OCI-LY7 (cell line): ENCODE data around the gene HUNK. TPM values are rescaled to one million over a fixed set of nuclear protein-coding genes. Genes with fewer than 3 reads are reported as not detected.

Experiments used
- BruUV-seq: library from RNA; stranded (reverse); fragments of 400-500 nt; replicated peaks from 2 replicates; lab custom pipeline; 2021; lab: Mats Ljungman, UMichigan
- CTCF ChIA-PET: fragments of 300-600 bp; sonication (Branson Sonifier 250); formaldehyde crosslinking; loops from one replicate; lab custom pipeline; 2022; ENCODE audit warnings: antibody characterized with exemption; ENCODE audit not compliant: unreplicated experiment; lab: Charles Lee
- POLR2A ChIA-PET: fragments of 300-600 bp; sonication (Branson Sonifier 250); formaldehyde crosslinking; loops from one replicate; lab custom pipeline; 2022; ENCODE audit warnings: antibody characterized with exemption; lab: Charles Lee
- DNase-seq: peaks from one replicate; pipeline ENCODE4 v3.0.0-alpha.2; 2015; ENCODE audit warnings: low spot score
- H2AFZ ChIP-seq: fragments of 200-600 bp; sonication (generic), shearing (Covaris generic); 2 replicates; pipeline ENCODE4 v1.6.1; 2014; ENCODE audit warnings: mild to moderate bottlenecking, antibody characterized with exemption, low read length, moderate library complexity
- H3K27ac ChIP-seq: fragments of 200-600 bp; sonication (generic); 2 replicates; pipeline ENCODE4 v1.5.1; 2014; ENCODE audit warnings: mixed run types, low read depth, mild to moderate bottlenecking, moderate library complexity, low read length, inconsistent platforms; ENCODE audit not compliant: poor library complexity, severe bottlenecking
- H3K36me3 ChIP-seq: fragments of 200-600 bp; sonication (generic); 2 replicates; pipeline ENCODE4 v1.6.1; 2014; ENCODE audit warnings: mild to moderate bottlenecking, antibody characterized with exemption, low read length, moderate library complexity, mixed read lengths; ENCODE audit not compliant: insufficient read depth
- H3K4me1 ChIP-seq: fragments of 200-600 bp; sonication (generic); 2 replicates; pipeline ENCODE4 v1.5.1; 2014; ENCODE audit warnings: mild to moderate bottlenecking, low read length; ENCODE audit not compliant: insufficient read depth, poor library complexity, severe bottlenecking
- H3K4me2 ChIP-seq: fragments of 200-600 bp; sonication (generic); 2 replicates; pipeline ENCODE4 v1.6.1; 2014; ENCODE audit warnings: mild to moderate bottlenecking, low read length
- H3K4me3 ChIP-seq: fragments of 200-600 bp; sonication (generic); 2 replicates; pipeline ENCODE4 v1.5.1; 2014; ENCODE audit warnings: mild to moderate bottlenecking, low read depth, low read length; ENCODE audit not compliant: poor library complexity, severe bottlenecking
- H3K79me2 ChIP-seq: fragments of 200-600 bp; sonication (generic); 2 replicates; pipeline ENCODE4 v1.6.1; 2016; ENCODE audit warnings: low read depth, mild to moderate bottlenecking, low read length, moderate library complexity, mixed read lengths; ENCODE audit not compliant: insufficient read depth
- H3K9me2 ChIP-seq: fragments of 200-600 bp; sonication (generic); 2 replicates; pipeline ENCODE4 v1.6.1; 2016; ENCODE audit warnings: mild to moderate bottlenecking, low read length, mixed read lengths; ENCODE audit not compliant: insufficient read depth
- H3K9me3 ChIP-seq: fragments of 200-600 bp; sonication (generic); 2 replicates; pipeline ENCODE4 v1.6.1; 2014; ENCODE audit warnings: mild to moderate bottlenecking, mixed run types, low read length, mixed read lengths
- H4K20me1 ChIP-seq: fragments of 200-600 bp; sonication (generic); 2 replicates; pipeline ENCODE4 v1.6.1; 2014; ENCODE audit warnings: mild to moderate bottlenecking, antibody characterized with exemption, low read length, moderate library complexity, mixed read lengths; ENCODE audit not compliant: insufficient read depth
- EZH2phosphoT487 ChIP-seq: fragments of 200-600 bp; sonication (generic); IDR thresholded peaks from 2 replicates; pipeline ENCODE4 v1.6.1; 2018; ENCODE audit warnings: low read depth, borderline replicate concordance, mild to moderate bottlenecking, mixed run types, antibody characterized with exemption, low read length, moderate library complexity, mixed read lengths
- intact Hi-C: fragments of 100-400 bp; cut with micrococcal nuclease; formaldehyde crosslinking; loops from one replicate; pipeline ENCODE4 v1.10.0; 2022; ENCODE audit not compliant: unreplicated experiment
- total RNA-seq, 2 experiments: library from RNA; depleted of rRNA in 1 of 2; stranded (reverse); fragments of >200 nt in 1 of 2; shearing (Covaris generic) in 1 of 2; gene quantifications; 2 replicates each; pipeline ENCODE4 v1.2.3, GENCODE V29; 2014 to 2022
- TF ChIP-seq, protein P1 (sequence below): fragments of 200-600 bp; sonication (generic); conservative IDR thresholded peaks from 2 replicates; pipeline ENCODE4 v1.5.1; 2014; ENCODE audit warnings: mild to moderate bottlenecking, antibody characterized with exemption, low read length, moderate library complexity, mixed read lengths

Gene HUNK
- total RNA-seq, 2 experiments from 2014 or later = 0.35 to 5.5 TPM

DNA sequence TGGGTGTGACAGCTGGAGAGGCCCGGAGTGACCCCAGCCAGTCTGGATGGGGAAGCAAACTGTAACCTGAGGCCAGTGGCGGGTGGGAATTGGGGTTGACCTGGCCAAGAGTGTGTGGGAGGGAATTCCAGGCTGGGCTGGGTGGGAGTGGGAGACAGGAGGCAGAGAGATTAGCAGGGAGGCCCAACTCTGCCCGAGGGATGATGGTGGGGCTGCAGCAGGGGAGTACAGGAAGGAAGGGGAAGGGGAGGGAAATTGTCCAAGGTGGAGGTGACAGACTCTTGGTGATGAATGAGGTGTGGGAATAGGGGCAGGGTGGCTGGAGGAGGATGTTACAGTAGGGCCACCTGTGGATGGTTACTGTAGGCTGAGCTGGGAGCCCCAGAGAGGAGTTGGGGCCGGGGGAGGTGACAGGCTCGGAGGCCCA, 40.4 kb downstream of the HUNK start:
- H3K4me3 ChIP-seq = no peak overlapping the region
- H3K9me3 ChIP-seq = no peaks in the 10 kb centered on the region
- H3K36me3 ChIP-seq = no peaks in the 10 kb centered on the region
- no peaks in the 10 kb centered on the region for H3K4me1 ChIP-seq
- no peak overlapping the region for H3K4me2 ChIP-seq
- no peak for DNase-seq
- no peak for TF ChIP-seq EZH2phosphoT487
- TF ChIP-seq, protein P1, sequence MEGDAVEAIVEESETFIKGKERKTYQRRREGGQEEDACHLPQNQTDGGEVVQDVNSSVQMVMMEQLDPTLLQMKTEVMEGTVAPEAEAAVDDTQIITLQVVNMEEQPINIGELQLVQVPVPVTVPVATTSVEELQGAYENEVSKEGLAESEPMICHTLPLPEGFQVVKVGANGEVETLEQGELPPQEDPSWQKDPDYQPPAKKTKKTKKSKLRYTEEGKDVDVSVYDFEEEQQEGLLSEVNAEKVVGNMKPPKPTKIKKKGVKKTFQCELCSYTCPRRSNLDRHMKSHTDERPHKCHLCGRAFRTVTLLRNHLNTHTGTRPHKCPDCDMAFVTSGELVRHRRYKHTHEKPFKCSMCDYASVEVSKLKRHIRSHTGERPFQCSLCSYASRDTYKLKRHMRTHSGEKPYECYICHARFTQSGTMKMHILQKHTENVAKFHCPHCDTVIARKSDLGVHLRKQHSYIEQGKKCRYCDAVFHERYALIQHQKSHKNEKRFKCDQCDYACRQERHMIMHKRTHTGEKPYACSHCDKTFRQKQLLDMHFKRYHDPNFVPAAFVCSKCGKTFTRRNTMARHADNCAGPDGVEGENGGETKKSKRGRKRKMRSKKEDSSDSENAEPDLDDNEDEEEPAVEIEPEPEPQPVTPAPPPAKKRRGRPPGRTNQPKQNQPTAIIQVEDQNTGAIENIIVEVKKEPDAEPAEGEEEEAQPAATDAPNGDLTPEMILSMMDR = no peak
- no peaks in the 10 kb centered on the region for H3K79me2 ChIP-seq
- ChIA-PET POLR2A (interaction anchor here (0.6 kb wide), 1 partner anchor 10 kb away, joined by 3 read pairs; no protein-coding TSS in a partner anchor), CTCF (no interaction called here)
- intact Hi-C loops = no loop called here
- no peaks in the 10 kb centered on the region for H4K20me1 ChIP-seq
- no peaks in the 10 kb centered on the region for H3K9me2 ChIP-seq
- no TSS peak for BruUV-seq
- H2AFZ ChIP-seq = no peak overlapping the region
- no peak overlapping the region for H3K27ac ChIP-seq

DNA sequence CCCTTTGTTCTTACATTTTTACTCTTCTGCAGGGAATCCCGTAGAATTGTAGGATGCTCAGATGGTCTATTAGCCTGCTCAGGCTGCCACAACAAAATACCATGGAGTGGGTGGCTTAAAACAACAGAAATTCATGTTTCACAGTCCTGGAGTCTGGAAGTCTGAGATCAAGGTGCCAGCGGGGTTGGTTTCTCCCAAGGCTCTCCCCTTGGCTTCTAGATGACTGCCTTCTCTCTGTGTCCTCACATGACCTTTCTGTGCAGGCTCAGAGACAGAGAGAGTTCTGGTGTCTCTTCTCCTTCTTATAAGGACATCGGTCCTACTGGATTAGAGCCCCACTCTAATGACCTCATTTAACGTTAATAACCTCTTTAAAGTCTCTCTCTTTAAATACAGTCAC, 41.7 kb downstream of the HUNK start:
- CTCF ChIA-PET = no interaction called here
- BruUV-seq = no TSS peak
- intact Hi-C loops = no loop called here
- H2AFZ ChIP-seq = no peak overlapping the region
- H3K9me3 ChIP-seq = no peaks in the 10 kb centered on the region
- H3K4me2 ChIP-seq = no peak overlapping the region
- no peak for DNase-seq
- no peak overlapping the region for H3K4me3 ChIP-seq
- no peaks in the 10 kb centered on the region for H3K79me2 ChIP-seq
- H3K4me1 ChIP-seq = no peaks in the 10 kb centered on the region
- H3K27ac ChIP-seq = no peak overlapping the region
- TF ChIP-seq, protein P1 = no peak
- TF ChIP-seq EZH2phosphoT487 = no peak
- H4K20me1 ChIP-seq = no peaks in the 10 kb centered on the region
- H3K36me3 ChIP-seq = no peaks in the 10 kb centered on the region
- H3K9me2 ChIP-seq = no peaks in the 10 kb centered on the region
- POLR2A ChIA-PET = no interaction called here

DNA sequence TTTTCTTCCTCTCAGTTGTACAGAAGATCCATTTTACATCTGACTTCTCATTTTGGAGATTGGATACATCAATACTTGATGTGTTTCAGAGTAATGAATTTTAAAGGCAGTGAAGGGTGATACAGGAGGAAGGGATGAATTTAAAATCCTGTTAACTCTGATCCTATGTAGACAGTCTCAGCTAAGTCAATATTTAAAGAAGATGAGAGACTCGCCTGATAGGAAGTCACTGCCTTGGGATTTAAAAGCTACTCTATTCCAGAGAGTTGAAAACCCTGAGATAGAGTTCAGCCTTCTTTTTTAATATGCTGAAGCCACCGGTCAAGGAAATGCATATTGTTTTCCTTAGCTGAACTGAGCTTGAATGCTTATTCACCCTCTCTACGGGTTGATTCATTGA, 42.7 kb downstream of the HUNK start:
- H3K4me3 ChIP-seq = no peak overlapping the region
- TF ChIP-seq EZH2phosphoT487 = no peak
- TF ChIP-seq, protein P1 = no peak
- intact Hi-C loops = no loop called here
- no peaks in the 10 kb centered on the region for H3K36me3 ChIP-seq
- H3K4me1 ChIP-seq = no peaks in the 10 kb centered on the region
- no peaks in the 10 kb centered on the region for H3K79me2 ChIP-seq
- no peak for DNase-seq
- no peak overlapping the region for H3K27ac ChIP-seq
- H4K20me1 ChIP-seq = no peaks in the 10 kb centered on the region
- CTCF ChIA-PET = no interaction called here
- no peaks in the 10 kb centered on the region for H3K9me2 ChIP-seq
- H3K9me3 ChIP-seq = no peaks in the 10 kb centered on the region
- no peak overlapping the region for H3K4me2 ChIP-seq
- POLR2A ChIA-PET = no interaction called here
- no peak overlapping the region for H2AFZ ChIP-seq
- no TSS peak for BruUV-seq
